Pancreas (tissue), 10 donors: ENCODE measurements around the gene LIM2. TPM values are rescaled to one million over a fixed set of nuclear protein-coding genes. Genes with fewer than 3 reads are reported as not detected.
"Not testable (repeated sequence)": the region's sequence is repeated elsewhere in the genome, so short reads cannot be mapped to it uniquely, and the experiment has no call there.

Experiments used
- ATAC-seq, 4 donors: fragments of 200-7000 bp; cut with Tn5 transposase; one replicate each; pipeline versions ENCODE4 v1.8.0 to v1.9.1; 2020; ENCODE audit warnings: mild to moderate bottlenecking in 4 of 4, moderate library complexity in 4 of 4
- DNase-seq, 6 donors: peaks; one replicate each; pipeline ENCODE4 v3.0.0-alpha.2; 2020
- FAIRE-seq: peaks from 2 replicates; lab custom pipeline; 2012; peaks lifted over from hg19 to GRCh38; lab: Jason Lieb, UNC
- H3K27ac ChIP-seq, 4 donors: fragments of 200-600 bp; sonication (generic); 1 replicate in 3 of 4; 2 replicates in 1 of 4; pipeline versions ENCODE4 v1.5.0 to v1.8.0; 2020
- H3K27me3 ChIP-seq, 4 donors: fragments of 200-600 bp; one replicate each; pipeline ENCODE4 v1.8.0; 2021
- H3K36me3 ChIP-seq, 3 donors: fragments of 200-600 bp; sonication (generic) in 1 of 3; one replicate each; pipeline versions ENCODE4 v1.5.0 to v1.8.0; 2020 to 2021
- H3K4me1 ChIP-seq, 3 donors: fragments of 200-600 bp; one replicate each; pipeline ENCODE4 v1.8.0; 2021
- H3K4me3 ChIP-seq, 4 donors: fragments of 200-600 bp; sonication (generic) in 2 of 4; one replicate each; pipeline versions ENCODE4 v1.5.0 to v1.8.0; 2020 to 2021
- H3K9me3 ChIP-seq, 4 donors: fragments of 200-600 bp; one replicate each; pipeline ENCODE4 v1.8.0; 2021
- CTCF ChIP-seq, 4 donors: fragments of 200-600 bp; sonication (generic) in 3 of 4; IDR thresholded peaks; one replicate each; pipeline versions ENCODE4 v1.5.0 to v1.8.0; 2021; ENCODE audit warnings: antibody characterized with exemption in 4 of 4
- WGBS, 2 donors: extraction: QIAGEN DNeasy Blood & Tissue Kit; methylation state at CpG; one replicate each; pipeline ENCODE4 v1.1.7; 2013; 5-methylcytosine and 5-hydroxymethylcytosine counted together
- intact Hi-C, 3 donors: fragments of 100-400 bp; cut with DNase I; formaldehyde crosslinking; loops; one replicate each; pipeline versions ENCODE4 v1.11.1 to v1.14.2; 2022
- polyA plus RNA-seq, 2 donors: library from polyadenylated mRNA; stranded (reverse); fragments of 200-250 nt; gene quantifications; one replicate each; pipeline ENCODE4 v1.2.3, GENCODE V29; 2013
- total RNA-seq, 6 donors: library from RNA; stranded (reverse); fragmentation: NEBNext Ultra II Directional in 4 of 6; extraction: Animal tissue kit (Norgen Biotek cat#: 25700) in 4 of 6; gene quantifications; one replicate each; pipeline versions ENCODE4 v1.2.1 to v1.2.4, GENCODE V29; 2021 to 2023
- donor health status: healthy with polysubstance abuse.
- donor health status: DM: no; HTN: no; CAD: no; lungs with moderate emphysema.
- donor health status: DM: no; HTN: no; CAD: no.
- donor health status: control.
- donor health status: control.
- donor health status: Bipolar disorder and iron deficiency.
- donor health status: DM: yes; HTN: yes; CAD: no.
- donor health status: DM: no; HTN: no; CAD: no.
- donor health status: DM: no; HTN: no; CAD: no.
- donor health status: DM: yes; HTN: yes; CAD: no.

Gene LIM2
- total and polyA plus RNA-seq, 8 donors: not detected

DNA sequence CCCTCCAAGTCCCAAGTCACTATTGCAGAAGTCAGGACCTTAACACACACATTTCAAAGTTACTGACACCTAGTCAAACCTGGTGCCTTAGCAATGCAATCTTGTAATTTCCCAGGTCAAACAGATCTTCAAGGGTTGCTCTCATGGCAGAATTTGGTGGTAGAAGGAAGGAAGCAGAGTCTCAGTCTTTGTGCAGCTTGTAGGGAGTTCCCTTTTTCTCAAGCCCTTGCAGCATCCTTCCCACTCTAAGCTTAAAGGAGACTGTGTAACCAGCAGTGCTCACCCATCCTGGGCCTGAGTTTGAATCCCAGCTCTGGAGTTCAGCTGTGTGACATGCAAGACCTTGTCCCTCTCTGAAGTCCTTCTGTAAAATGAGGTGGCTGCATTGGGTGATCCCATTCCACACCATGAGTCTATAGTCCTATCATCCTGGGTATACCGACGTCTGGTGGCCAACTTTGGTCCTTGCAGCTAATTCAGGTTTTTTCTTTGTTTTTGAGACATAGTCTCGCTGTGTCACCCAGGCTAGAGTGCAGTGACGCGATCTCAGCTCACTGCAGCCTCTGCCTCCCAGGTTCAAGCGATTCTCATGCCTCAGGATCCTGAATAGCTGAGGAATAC, 19.8 kb upstream of the LIM2 start:
- Histone ChIP-seq H3K36me3 (no peaks in the 10 kb centered on the region), H3K27me3 (no peaks in the 10 kb centered on the region), H3K4me3 (no peak overlapping the region), H3K4me1 (no peaks in the 10 kb centered on the region), H3K27ac (no peak overlapping the region), H3K9me3 (no peaks in the 10 kb centered on the region)
- peak in 3 of 4 donors; percentile 60 to 80 (median 68) for ATAC-seq
- peak in 1 of 6 donors; percentile 25 for DNase-seq
- TF ChIP-seq CTCF (IDR thresholded peaks at IDR 0.05): peak in 3 of 4 donors; percentile 18 to 22 (median 19)
- FAIRE-seq: no peak
- intact Hi-C loops: no loop called here
- 28 to 30% methylated on average over 6 of the region's 6 CpGs for WGBS, 2 donors

- 88 to 94% methylated on average over 9 of the region's 9 CpGs for WGBS, 2 donors
These were observed 14.3 kb upstream of the LIM2 start for GRCh38 chr19:51402117-51402516.

DNA sequence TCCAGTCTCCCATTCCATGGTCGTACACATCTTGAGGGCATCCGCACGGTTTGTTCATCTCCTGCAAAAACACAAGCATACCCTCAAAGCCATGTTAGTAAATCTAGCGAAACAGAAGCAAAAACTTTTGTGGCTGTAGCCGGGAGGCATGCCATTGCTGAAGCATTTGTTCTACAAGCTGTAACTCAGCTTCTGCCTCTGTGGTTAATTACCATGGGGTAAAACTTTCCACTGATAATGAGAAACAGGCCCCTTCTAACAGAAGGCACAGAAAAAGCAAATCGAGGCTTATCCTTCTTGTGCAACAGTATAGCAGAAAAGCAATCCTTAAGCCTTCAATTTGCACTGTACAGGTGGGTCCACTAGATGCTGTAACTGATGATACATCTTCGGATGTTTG, 12.2 kb upstream of the LIM2 start:
- intact Hi-C loops, ATAC-seq, H3K9me3 ChIP-seq, FAIRE-seq, H3K4me3 ChIP-seq, H3K27me3 ChIP-seq, H3K27ac ChIP-seq, DNase-seq, H3K4me1 ChIP-seq, H3K36me3 ChIP-seq: not testable (repeated sequence)
- WGBS, 2 donors: 67 to 77% methylated on average over 7 of the region's 7 CpGs

More at GRCh38 chr19:51402117-51402516, 14.3 kb upstream of the LIM2 start:
- intact Hi-C loops: no loop called here
- Histone ChIP-seq H3K4me1 (no peaks in the 10 kb centered on the region), H3K36me3 (no peaks in the 10 kb centered on the region), H3K27ac (no peak overlapping the region), H3K9me3 (no peaks in the 10 kb centered on the region), H3K27me3 (no peaks in the 10 kb centered on the region), H3K4me3 (no peak overlapping the region)
- ATAC-seq (no peak), FAIRE-seq (no peak), DNase-seq (no peak)
- TF ChIP-seq CTCF (IDR thresholded peaks at IDR 0.05): no peak

DNA sequence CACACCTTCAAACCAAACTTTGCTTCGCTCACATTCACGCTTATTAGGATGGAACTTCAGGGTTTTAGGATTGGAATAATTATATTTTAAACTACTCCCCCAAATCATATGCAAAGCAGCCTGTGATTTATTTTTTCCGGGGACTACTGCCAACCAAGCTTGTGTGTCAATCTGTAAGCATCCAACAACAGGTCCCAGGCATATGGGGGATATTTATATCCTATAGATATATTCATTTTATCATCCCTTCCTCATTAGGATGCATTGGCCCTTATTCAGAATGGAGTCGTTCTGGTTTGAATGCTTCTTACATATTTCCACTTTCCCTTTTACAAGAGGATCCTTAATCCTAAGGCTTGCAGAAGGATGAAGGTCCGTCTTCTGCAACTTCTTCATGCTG, 11.5 kb upstream of the LIM2 start:
- H3K4me3 ChIP-seq: no peak overlapping the region
- no peaks in the 10 kb centered on the region for H3K36me3 ChIP-seq
- TF ChIP-seq CTCF (IDR thresholded peaks at IDR 0.05): no peak
- no peaks in the 10 kb centered on the region for H3K9me3 ChIP-seq
- FAIRE-seq: no peak
- intact Hi-C loops: no loop called here
- ATAC-seq: no peak
- H3K27me3 ChIP-seq: no peaks in the 10 kb centered on the region
- no peaks in the 10 kb centered on the region for H3K4me1 ChIP-seq
- H3K27ac ChIP-seq: no peak overlapping the region
- no peak for DNase-seq
- WGBS, 2 donors: 73 to 87% methylated on average over 5 of the region's 5 CpGs

- peak in 3 of 4 donors; percentile 13 to 23 (median 14) for TF ChIP-seq CTCF (IDR thresholded peaks at IDR 0.05)
- no peaks in the 10 kb centered on the region for H3K4me1 ChIP-seq
- no peaks in the 10 kb centered on the region for H3K27me3 ChIP-seq
- H3K9me3 ChIP-seq: no peaks in the 10 kb centered on the region
- ATAC-seq: no peak
- intact Hi-C loops: no loop called here
- DNase-seq: no peak
- H3K27ac ChIP-seq: no peak overlapping the region
- FAIRE-seq: no peak
- no peaks in the 10 kb centered on the region for H3K36me3 ChIP-seq
- H3K4me3 ChIP-seq: no peak overlapping the region
- 41 to 44% methylated on average over 7 of the region's 7 CpGs for WGBS, 2 donors
These were observed 10.4 kb upstream of the LIM2 start for GRCh38 chr19:51398096-51398704.

DNA sequence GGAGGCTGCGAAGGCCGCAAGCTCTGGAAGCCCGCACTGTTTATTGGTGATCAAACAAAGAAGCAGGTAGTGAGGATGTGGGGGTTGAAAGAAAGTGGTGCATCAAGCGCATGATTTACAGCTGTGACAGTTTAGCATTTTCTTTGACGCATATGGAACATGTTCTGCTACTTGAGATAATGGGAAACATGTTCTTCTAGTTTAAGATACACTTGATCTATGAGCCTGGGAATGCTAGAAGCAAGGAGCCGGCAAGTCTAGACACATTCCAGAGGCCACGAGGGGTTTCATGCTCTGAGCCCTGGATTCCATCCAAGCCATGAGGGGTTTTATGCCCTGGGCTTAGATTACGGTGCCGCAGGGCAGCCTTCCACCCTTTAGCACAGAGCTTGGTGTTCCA, 9.7 kb upstream of the LIM2 start:
- H3K4me1 ChIP-seq, H3K36me3 ChIP-seq, ATAC-seq, H3K4me3 ChIP-seq, FAIRE-seq, intact Hi-C loops, H3K27me3 ChIP-seq, H3K9me3 ChIP-seq, H3K27ac ChIP-seq, DNase-seq: not testable (repeated sequence)
- WGBS, 2 donors: 70 to 73% methylated on average over 9 of the region's 9 CpGs
